Glutamatergic neuron (in vitro differentiated cells): ENCODE results near the gene SOD1. TPM values are rescaled to one million over a fixed set of nuclear protein-coding genes. Genes with fewer than 3 reads are reported as not detected.
A peak's percentile ranks its signal among the peaks of the same experiment; 100 is the strongest.

ENCODE experiments used
- DNase-seq: peaks from one replicate; pipeline ENCODE4 v3.0.0; 2022
- H3K27ac Mint-ChIP-seq: one replicate; pipeline ENCODE4 v1.8.0; 2020; ENCODE audit warnings: mild to moderate bottlenecking, mixed read lengths, inconsistent platforms; ENCODE audit not compliant: unreplicated experiment
- H3K27me3 Mint-ChIP-seq: one replicate; pipeline ENCODE4 v1.8.0; 2020; ENCODE audit warnings: mild to moderate bottlenecking, moderate library complexity, mixed read lengths, inconsistent platforms; ENCODE audit not compliant: unreplicated experiment
- H3K36me3 Mint-ChIP-seq: one replicate; pipeline ENCODE4 v1.8.0; 2020; ENCODE audit warnings: mild to moderate bottlenecking, mixed read lengths, inconsistent platforms; ENCODE audit not compliant: unreplicated experiment
- H3K4me1 Mint-ChIP-seq: one replicate; pipeline ENCODE4 v1.8.0; 2020; ENCODE audit warnings: mild to moderate bottlenecking, low read depth, mixed read lengths, inconsistent platforms; ENCODE audit not compliant: unreplicated experiment
- H3K4me3 Mint-ChIP-seq: one replicate; pipeline ENCODE4 v1.8.0; 2020; ENCODE audit warnings: mild to moderate bottlenecking, mixed read lengths, inconsistent platforms; ENCODE audit not compliant: unreplicated experiment
- H3K9me3 Mint-ChIP-seq: one replicate; pipeline ENCODE4 v1.8.0; 2020; ENCODE audit warnings: mild to moderate bottlenecking, moderate library complexity, mixed read lengths, inconsistent platforms; ENCODE audit not compliant: unreplicated experiment
- total RNA-seq: library from RNA; stranded (reverse); fragmentation: NEBNext Ultra II Directional; extraction: Animal tissue kit (Norgen Biotek cat#: 25700); gene quantifications from one replicate; pipeline ENCODE4 v1.2.1, GENCODE V29; 2021; ENCODE audit not compliant: unreplicated experiment
- TF ChIP-seq, protein P1 (sequence below): fragments of 200-600 bp; sonication (generic); IDR thresholded peaks from one replicate; pipeline ENCODE4 v1.5.0; 2021; ENCODE audit not compliant: partially characterized antibody, unreplicated experiment

Gene SOD1
- total RNA-seq, 1 donor from 2014 or later, result 93.7 TPM

DNA sequence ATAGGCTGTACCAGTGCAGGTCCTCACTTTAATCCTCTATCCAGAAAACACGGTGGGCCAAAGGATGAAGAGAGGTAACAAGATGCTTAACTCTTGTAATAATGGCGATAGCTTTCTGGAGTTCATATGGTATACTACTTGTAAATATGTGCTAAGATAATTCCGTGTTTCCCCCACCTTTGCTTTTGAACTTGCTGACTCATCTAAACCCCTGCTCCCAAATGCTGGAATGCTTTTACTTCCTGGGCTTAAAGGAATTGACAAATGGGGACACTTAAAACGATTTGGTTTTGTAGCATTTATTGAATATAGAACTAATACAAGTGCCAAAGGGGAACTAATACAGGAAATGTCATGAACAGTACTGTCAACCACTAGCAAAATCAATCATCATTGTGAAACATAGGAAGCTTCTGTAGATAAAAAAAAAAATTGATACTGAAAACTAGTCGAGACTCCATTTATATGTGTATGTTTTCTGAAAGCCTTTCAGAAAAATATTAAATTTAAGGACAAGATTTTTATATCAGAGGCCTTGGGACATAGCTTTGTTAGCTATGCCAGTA, 7.0 kb downstream of the SOD1 start:
- no peak for DNase-seq
- Mint-ChIP-seq H3K9me3 (peaks cover under 1% of the 10 kb centered on the region), H3K4me3 (no peak overlapping the region), H3K36me3 (no peaks in the 10 kb centered on the region), H3K4me1 (peaks cover 14% of the 10 kb centered on the region), H3K27ac (no peak overlapping the region), H3K27me3 (peaks cover 2% of the 10 kb centered on the region)
- TF ChIP-seq, protein P1, sequence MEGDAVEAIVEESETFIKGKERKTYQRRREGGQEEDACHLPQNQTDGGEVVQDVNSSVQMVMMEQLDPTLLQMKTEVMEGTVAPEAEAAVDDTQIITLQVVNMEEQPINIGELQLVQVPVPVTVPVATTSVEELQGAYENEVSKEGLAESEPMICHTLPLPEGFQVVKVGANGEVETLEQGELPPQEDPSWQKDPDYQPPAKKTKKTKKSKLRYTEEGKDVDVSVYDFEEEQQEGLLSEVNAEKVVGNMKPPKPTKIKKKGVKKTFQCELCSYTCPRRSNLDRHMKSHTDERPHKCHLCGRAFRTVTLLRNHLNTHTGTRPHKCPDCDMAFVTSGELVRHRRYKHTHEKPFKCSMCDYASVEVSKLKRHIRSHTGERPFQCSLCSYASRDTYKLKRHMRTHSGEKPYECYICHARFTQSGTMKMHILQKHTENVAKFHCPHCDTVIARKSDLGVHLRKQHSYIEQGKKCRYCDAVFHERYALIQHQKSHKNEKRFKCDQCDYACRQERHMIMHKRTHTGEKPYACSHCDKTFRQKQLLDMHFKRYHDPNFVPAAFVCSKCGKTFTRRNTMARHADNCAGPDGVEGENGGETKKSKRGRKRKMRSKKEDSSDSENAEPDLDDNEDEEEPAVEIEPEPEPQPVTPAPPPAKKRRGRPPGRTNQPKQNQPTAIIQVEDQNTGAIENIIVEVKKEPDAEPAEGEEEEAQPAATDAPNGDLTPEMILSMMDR, result no peak

DNA sequence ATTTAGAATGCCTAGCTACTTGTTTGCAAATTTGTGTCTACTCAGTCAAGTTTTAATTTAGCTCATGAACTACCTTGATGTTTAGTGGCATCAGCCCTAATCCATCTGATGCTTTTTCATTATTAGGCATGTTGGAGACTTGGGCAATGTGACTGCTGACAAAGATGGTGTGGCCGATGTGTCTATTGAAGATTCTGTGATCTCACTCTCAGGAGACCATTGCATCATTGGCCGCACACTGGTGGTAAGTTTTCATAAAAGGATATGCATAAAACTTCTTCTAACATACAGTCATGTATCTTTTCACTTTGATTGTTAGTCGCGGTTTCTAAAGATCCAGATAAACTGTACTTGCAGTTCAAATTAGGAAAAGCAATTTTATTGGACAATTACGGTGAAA, 7.6 kb downstream of the SOD1 start:
- H3K9me3 Mint-ChIP-seq, result peaks cover 1% of the 10 kb centered on the region
- H3K4me1 Mint-ChIP-seq, result peaks cover 15% of the 10 kb centered on the region
- H3K4me3 Mint-ChIP-seq, result no peak overlapping the region
- DNase-seq, result no peak
- H3K27me3 Mint-ChIP-seq, result no peaks in the 10 kb centered on the region
- no peaks in the 10 kb centered on the region for H3K36me3 Mint-ChIP-seq
- peak overlapping the region; percentile 12 for H3K27ac Mint-ChIP-seq
- TF ChIP-seq, protein P1, result no peak

DNA sequence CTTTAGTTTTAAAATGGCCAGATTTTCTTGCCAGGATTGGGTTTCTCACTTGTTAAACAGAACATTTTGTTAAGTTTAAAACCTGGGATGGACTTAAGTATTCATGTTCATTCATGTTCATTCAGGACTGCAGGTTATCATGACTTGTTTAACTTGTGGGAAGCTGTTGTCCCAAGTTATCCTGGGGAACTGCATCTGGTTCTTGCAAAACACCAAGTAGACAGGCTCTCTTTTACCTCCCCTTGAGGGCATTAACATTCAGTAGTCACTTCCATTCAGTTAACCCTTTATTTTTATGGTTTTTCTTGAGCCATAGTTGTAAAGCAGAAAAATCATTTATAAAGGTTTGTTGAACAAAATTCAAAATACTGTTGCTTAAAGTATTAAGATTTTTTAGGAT, 8.1 kb downstream of the SOD1 start:
- Mint-ChIP-seq H3K4me3 (no peak overlapping the region), H3K9me3 (peaks cover 1% of the 10 kb centered on the region), H3K27ac (no peak overlapping the region), H3K27me3 (no peaks in the 10 kb centered on the region), H3K4me1 (peaks cover 15% of the 10 kb centered on the region), H3K36me3 (no peaks in the 10 kb centered on the region)
- TF ChIP-seq, protein P1, result no peak
- no peak for DNase-seq

DNA sequence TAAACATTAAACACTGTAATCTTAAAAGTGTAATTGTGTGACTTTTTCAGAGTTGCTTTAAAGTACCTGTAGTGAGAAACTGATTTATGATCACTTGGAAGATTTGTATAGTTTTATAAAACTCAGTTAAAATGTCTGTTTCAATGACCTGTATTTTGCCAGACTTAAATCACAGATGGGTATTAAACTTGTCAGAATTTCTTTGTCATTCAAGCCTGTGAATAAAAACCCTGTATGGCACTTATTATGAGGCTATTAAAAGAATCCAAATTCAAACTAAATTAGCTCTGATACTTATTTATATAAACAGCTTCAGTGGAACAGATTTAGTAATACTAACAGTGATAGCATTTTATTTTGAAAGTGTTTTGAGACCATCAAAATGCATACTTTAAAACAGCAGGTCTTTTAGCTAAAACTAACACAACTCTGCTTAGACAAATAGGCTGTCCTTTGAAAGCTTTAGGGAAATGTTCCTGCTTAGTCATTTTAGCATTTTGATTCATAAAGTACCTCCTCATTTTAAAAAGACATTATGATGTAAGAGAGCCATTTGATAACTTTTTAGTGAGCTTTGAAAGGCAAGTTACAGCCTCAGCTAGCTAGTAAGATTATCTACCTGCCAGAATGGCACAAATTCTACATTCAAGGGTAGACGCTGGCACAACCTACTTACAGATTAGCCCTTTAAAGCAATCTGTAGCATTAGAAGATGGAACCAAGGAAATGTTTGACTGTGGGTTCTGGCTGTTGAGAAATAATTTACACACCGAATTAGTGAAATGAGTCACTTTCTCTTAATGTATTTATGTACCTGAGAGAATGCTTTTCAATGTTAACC, 9.4 kb downstream of the SOD1 start:
- no peak for DNase-seq
- Mint-ChIP-seq H3K4me3 (no peak overlapping the region), H3K27ac (no peak overlapping the region), H3K36me3 (no peaks in the 10 kb centered on the region), H3K9me3 (peaks cover 1% of the 10 kb centered on the region), H3K27me3 (no peaks in the 10 kb centered on the region), H3K4me1 (peaks cover 15% of the 10 kb centered on the region)
- TF ChIP-seq, protein P1, result no peak

DNA sequence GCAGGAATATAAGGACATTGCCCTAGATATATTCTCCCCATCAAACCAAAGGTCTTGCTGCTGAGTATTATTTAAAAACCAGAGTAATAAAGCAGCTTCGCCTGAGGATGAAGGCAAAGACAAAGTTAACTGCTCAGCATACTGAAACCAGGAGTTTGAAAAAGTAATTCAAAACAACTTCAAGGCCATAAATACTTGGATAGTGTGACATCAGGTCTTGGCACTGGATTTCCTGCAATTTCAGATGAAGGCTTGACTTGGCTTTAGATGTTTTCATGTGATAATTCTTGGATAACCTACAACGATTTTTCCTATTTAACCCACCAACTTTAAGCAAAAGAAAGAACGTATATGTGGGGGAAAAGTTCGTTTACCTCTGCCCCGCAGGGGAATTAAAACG, 10.6 kb downstream of the SOD1 start:
- Mint-ChIP-seq H3K27ac (no peak overlapping the region), H3K4me1 (peaks cover 13% of the 10 kb centered on the region), H3K4me3 (no peak overlapping the region), H3K27me3 (no peaks in the 10 kb centered on the region), H3K9me3 (peaks cover 1% of the 10 kb centered on the region), H3K36me3 (no peaks in the 10 kb centered on the region)
- no peak for DNase-seq
- TF ChIP-seq, protein P1, result no peak
